IPS-18a (cell line): ENCODE results near the gene SAA1.
"Not testable (repeated sequence)": the region's sequence is repeated elsewhere in the genome, so short reads cannot be mapped to it uniquely, and the experiment has no call there.

Source experiments
- H3K27ac ChIP-seq: one replicate; pipeline ENCODE4 v1.5.1; 2013; ENCODE audit warnings: low read length
- H3K27me3 ChIP-seq: one replicate; pipeline ENCODE4 v1.6.1; 2013; ENCODE audit warnings: mild to moderate bottlenecking, low read length; ENCODE audit not compliant: control insufficient read depth, insufficient read depth
- H3K36me3 ChIP-seq: one replicate; pipeline ENCODE4 v1.6.1; 2013; ENCODE audit warnings: low read depth, low read length; ENCODE audit not compliant: control insufficient read depth
- H3K4me1 ChIP-seq: one replicate; pipeline ENCODE4 v1.6.1; 2013; ENCODE audit warnings: low read depth, low read length; ENCODE audit not compliant: control insufficient read depth
- H3K4me3 ChIP-seq: one replicate; pipeline ENCODE4 v1.5.1; 2013; ENCODE audit warnings: low read length
- H3K9ac ChIP-seq: one replicate; pipeline ENCODE4 v1.6.1; 2013; ENCODE audit warnings: mild to moderate bottlenecking, low read length, moderate library complexity
- H3K9me3 ChIP-seq: one replicate; pipeline ENCODE4 v1.6.1; 2013; ENCODE audit warnings: low read depth, low read length; ENCODE audit not compliant: control insufficient read depth

SAA1 gene

GRCh38 chr11:18262681-18263350 lies 3.2 kb upstream of the SAA1 start:
- not testable (repeated sequence) for H3K27ac ChIP-seq, H3K9me3 ChIP-seq, H3K36me3 ChIP-seq

GRCh38 chr11:18264035-18264434 lies 2.0 kb upstream of the SAA1 start:
- no peak overlapping the region for H3K4me3 ChIP-seq
- H3K9ac ChIP-seq, result no peak overlapping the region
- H3K36me3 ChIP-seq, result no peaks in the 10 kb centered on the region
- H3K27me3 ChIP-seq, result no peaks in the 10 kb centered on the region
- no peaks in the 10 kb centered on the region for H3K4me1 ChIP-seq
- H3K9me3 ChIP-seq, result no peaks in the 10 kb centered on the region
- H3K27ac ChIP-seq, result no peak overlapping the region

More at GRCh38 chr11:18262681-18263350, 3.2 kb upstream of the SAA1 start:
- not testable (repeated sequence) for H3K4me3 ChIP-seq, H3K27me3 ChIP-seq, H3K9ac ChIP-seq, H3K4me1 ChIP-seq

GRCh38 chr11:18264677-18265555 lies 1.1 kb upstream of the SAA1 start:
- H3K27ac ChIP-seq, result no peak overlapping the region
- H3K36me3 ChIP-seq, result no peaks in the 10 kb centered on the region
- H3K9me3 ChIP-seq, result no peaks in the 10 kb centered on the region
- no peaks in the 10 kb centered on the region for H3K27me3 ChIP-seq
- no peak overlapping the region for H3K9ac ChIP-seq
- H3K4me3 ChIP-seq, result no peak overlapping the region
- H3K4me1 ChIP-seq, result no peaks in the 10 kb centered on the region

- not testable (repeated sequence) for H3K4me3 ChIP-seq, H3K4me1 ChIP-seq, H3K27me3 ChIP-seq, H3K36me3 ChIP-seq, H3K9me3 ChIP-seq, H3K9ac ChIP-seq, H3K27ac ChIP-seq
Observed at GRCh38 chr11:18267335-18268133, 1.5 kb downstream of the SAA1 start.

- H3K9ac ChIP-seq, result not testable (repeated sequence)
Observed at GRCh38 chr11:18269252-18269651, 3.2 kb downstream of the SAA1 start.

GRCh38 chr11:18270102-18270501 lies 4.0 kb downstream of the SAA1 start:
- Histone ChIP-seq H3K4me3 (no peak overlapping the region), H3K9ac (no peak overlapping the region), H3K36me3 (no peaks in the 10 kb centered on the region), H3K27ac (no peak overlapping the region), H3K4me1 (no peaks in the 10 kb centered on the region), H3K9me3 (no peaks in the 10 kb centered on the region), H3K27me3 (no peaks in the 10 kb centered on the region)

More at GRCh38 chr11:18269252-18269651, 3.2 kb downstream of the SAA1 start:
- H3K27ac ChIP-seq, H3K27me3 ChIP-seq, H3K9me3 ChIP-seq, H3K4me1 ChIP-seq, H3K4me3 ChIP-seq, H3K36me3 ChIP-seq: not testable (repeated sequence)

- Histone ChIP-seq H3K36me3 (no peaks in the 10 kb centered on the region), H3K27me3 (no peaks in the 10 kb centered on the region), H3K9me3 (no peaks in the 10 kb centered on the region)
Observed at GRCh38 chr11:18271206-18271605, 5.1 kb downstream of the SAA1 start.

GRCh38 chr11:18277565-18278271 lies 11.7 kb downstream of the SAA1 start:
- Histone ChIP-seq H3K9ac (no peak overlapping the region), H3K27me3 (no peaks in the 10 kb centered on the region), H3K9me3 (no peaks in the 10 kb centered on the region), H3K36me3 (peaks cover 17% of the 10 kb centered on the region), H3K4me3 (no peak overlapping the region), H3K27ac (no peak overlapping the region), H3K4me1 (no peaks in the 10 kb centered on the region)

More at GRCh38 chr11:18271206-18271605, 5.1 kb downstream of the SAA1 start:
- no peak overlapping the region for H3K4me3 ChIP-seq
- no peak overlapping the region for H3K9ac ChIP-seq
- H3K27ac ChIP-seq, result no peak overlapping the region
- no peaks in the 10 kb centered on the region for H3K4me1 ChIP-seq

GRCh38 chr11:18280438-18281045 lies 14.5 kb downstream of the SAA1 start:
- H3K27ac ChIP-seq, result no peak overlapping the region
- no peak overlapping the region for H3K4me3 ChIP-seq
- peaks cover 33% of the 10 kb centered on the region for H3K36me3 ChIP-seq

GRCh38 chr11:18282626-18283025 lies 16.6 kb downstream of the SAA1 start:
- no peak overlapping the region for H3K27ac ChIP-seq
- H3K4me1 ChIP-seq, result no peaks in the 10 kb centered on the region
- no peaks in the 10 kb centered on the region for H3K27me3 ChIP-seq
- no peaks in the 10 kb centered on the region for H3K9me3 ChIP-seq
- peaks cover 52% of the 10 kb centered on the region for H3K36me3 ChIP-seq
- H3K9ac ChIP-seq, result no peak overlapping the region
- H3K4me3 ChIP-seq, result no peak overlapping the region

More at GRCh38 chr11:18280438-18281045, 14.5 kb downstream of the SAA1 start:
- Histone ChIP-seq H3K9me3 (no peaks in the 10 kb centered on the region), H3K9ac (no peak overlapping the region), H3K4me1 (no peaks in the 10 kb centered on the region), H3K27me3 (no peaks in the 10 kb centered on the region)
